ENCODE results near the gene INSYN1. TPM values are rescaled to one million over a fixed set of nuclear protein-coding genes. Genes with fewer than 3 reads are reported as not detected.
"Not testable (repeated sequence)": the region's sequence is repeated elsewhere in the genome, so short reads cannot be mapped to it uniquely, and the experiment has no call there.

The INSYN1 gene
- total and polyA plus RNA-seq, 2 of the 13 experiments (the other 11 are each of a cell fraction or from before 2014, with no cell fraction given), result not detected

DNA sequence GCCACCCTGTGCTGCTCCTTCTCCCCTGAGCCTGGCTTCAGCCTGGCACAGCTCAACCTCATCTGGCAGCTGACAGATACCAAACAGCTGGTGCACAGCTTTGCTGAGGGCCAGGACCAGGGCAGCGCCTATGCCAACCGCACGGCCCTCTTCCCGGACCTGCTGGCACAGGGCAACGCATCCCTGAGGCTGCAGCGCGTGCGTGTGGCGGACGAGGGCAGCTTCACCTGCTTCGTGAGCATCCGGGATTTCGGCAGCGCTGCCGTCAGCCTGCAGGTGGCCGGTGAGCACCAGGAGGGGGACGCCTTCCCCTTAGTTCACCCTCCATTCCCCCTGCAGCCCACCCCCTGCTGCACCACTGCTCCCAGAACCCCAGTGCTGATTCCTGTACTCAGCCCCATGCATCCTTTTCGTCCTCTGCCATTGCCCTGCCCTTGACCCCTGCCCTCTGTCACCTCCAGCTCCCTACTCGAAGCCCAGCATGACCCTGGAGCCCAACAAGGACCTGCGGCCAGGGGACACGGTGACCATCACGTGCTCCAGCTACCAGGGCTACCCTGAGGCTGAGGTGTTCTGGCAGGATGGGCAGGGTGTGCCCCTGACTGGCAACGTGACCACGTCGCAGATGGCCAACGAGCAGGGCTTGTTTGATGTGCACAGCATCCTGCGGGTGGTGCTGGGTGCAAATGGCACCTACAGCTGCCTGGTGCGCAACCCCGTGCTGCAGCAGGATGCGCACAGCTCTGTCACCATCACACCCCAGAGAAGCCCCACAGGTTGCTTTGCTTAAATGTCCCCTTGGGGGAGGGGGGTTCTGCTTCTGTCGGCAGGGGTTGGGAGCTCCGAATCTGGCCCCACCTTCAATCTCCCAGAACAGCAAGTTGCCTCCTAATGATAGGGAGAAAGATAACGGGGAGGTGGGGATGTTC lies 50.6 kb downstream of the INSYN1 start:
- ATAC-seq; H3K4me2 ChIP-seq (ENCODE audit: low read depth, low read length); BruUV-seq (replicated peaks); H3K27ac ChIP-seq (ENCODE audit: extremely low read length, insufficient read depth, low read length); H4K20me1 ChIP-seq (ENCODE audit: insufficient read depth, low read length); H3K27me3 ChIP-seq (ENCODE audit: control insufficient read depth in 1 of 2, insufficient read depth in 2 of 2, low read length in 2 of 2); H3K79me2 ChIP-seq (ENCODE audit: insufficient read depth, low read length); DNase-seq (ENCODE audit: low spot score); POLR2A ChIA-PET; H3K4me1 ChIP-seq (ENCODE audit: insufficient read depth, low read length); H3K4me3 ChIP-seq (replicated peaks in 1 of 3; ENCODE audit: insufficient read depth in 1 of 3, low read depth in 2 of 3, low read length in 3 of 3); FAIRE-seq; H3K9me3 ChIP-seq (ENCODE audit: low read length); H2AFZ ChIP-seq (ENCODE audit: low read length); H3K9ac ChIP-seq (ENCODE audit: insufficient read depth, low read depth, low read length): not testable (repeated sequence)
- CTCF ChIA-PET (ENCODE audit: low intra/inter-chr PET ratio, low total read pairs), result interaction anchor here (1.6 kb wide), 1 partner anchor 25 kb away, joined by 4 read pairs; no protein-coding TSS in a partner anchor
- H3K36me3 ChIP-seq (replicated peaks in 1 of 2; ENCODE audit: control insufficient read depth in 1 of 2, insufficient read depth in 2 of 2, low read length in 2 of 2), result peaks cover 9 to 30% of the 10 kb centered on the region in 2 experiments; a peak in 4 of 5 replicates
- in situ Hi-C loops (cut with HindIII; ENCODE audit: extremely low pct_ligation_motif_present, low pct_unique_long_range_greater_than_20kb), result loop anchor here (10.0 kb wide), 1 partner anchor 398 kb away; no protein-coding TSS in a partner anchor
- WGBS (ENCODE audit: low lambda C conversion rate), result 91% methylated on average over 7 of the region's 33 CpGs
- intact Hi-C loops (cut with micrococcal nuclease; ENCODE audit: unreplicated experiment), result loop anchor here (5.0 kb wide), 1 partner anchor 65 kb away; no protein-coding TSS in a partner anchor

DNA sequence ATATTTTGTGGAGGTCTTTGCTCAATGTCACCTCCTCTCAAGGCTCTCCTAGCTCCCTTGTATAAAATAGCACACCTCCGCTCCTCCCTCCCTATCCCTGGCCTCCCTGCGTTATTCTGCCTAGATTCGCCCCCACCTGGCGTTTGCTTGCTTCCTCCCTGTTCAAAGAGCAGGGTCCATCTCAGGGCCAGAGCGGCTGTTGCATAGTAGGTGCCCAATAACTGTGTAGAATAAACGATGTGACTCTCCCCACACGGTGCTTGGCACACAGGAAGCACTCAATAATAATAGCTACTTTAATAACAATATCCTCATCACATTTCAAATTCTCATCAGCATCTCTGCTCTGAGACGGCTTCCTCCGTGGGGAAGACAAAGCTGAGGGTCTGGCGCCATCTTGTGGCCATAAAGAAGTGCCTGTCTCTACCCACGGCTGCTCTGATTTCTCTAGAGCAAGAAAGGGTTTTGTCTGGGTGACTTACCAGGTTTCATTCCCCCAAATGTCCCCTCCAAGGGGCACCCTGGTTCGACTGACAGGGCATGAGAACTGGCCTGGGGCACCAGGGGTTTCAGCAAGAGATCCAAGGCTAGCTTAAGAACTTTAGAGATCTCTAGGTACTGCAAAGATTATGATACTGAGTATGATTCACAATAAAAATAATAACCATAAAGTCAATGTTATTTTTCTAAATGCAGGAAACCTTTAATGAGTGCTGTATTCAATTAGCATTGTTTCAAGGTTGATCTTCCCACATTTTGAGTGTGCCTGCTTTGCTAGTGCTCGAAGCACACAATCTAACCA lies 52.9 kb downstream of the INSYN1 start:
- BruUV-seq (replicated peaks), result no TSS peak
- Histone ChIP-seq H3K9me3 (ENCODE audit: low read length) (no peaks in the 10 kb centered on the region), H3K27ac (ENCODE audit: extremely low read length, insufficient read depth, low read length) (no peak overlapping the region), H3K4me2 (ENCODE audit: low read depth, low read length) (no peak overlapping the region), H2AFZ (ENCODE audit: low read length) (no peak overlapping the region), H3K4me3 (replicated peaks in 1 of 3; ENCODE audit: insufficient read depth in 1 of 3, low read depth in 2 of 3, low read length in 3 of 3) (no peak overlapping the region), H4K20me1 (ENCODE audit: insufficient read depth, low read length) (peaks cover 13% of the 10 kb centered on the region; the same call in 1 of the 2 replicates), H3K9ac (ENCODE audit: insufficient read depth, low read depth, low read length) (no peak overlapping the region), H3K36me3 (replicated peaks in 1 of 2; ENCODE audit: control insufficient read depth in 1 of 2, insufficient read depth in 2 of 2, low read length in 2 of 2) (peaks cover 6 to 16% of the 10 kb centered on the region in 2 experiments; a peak in 4 of 5 replicates), H3K4me1 (ENCODE audit: insufficient read depth, low read length) (peaks cover 9% of the 10 kb centered on the region), H3K79me2 (ENCODE audit: insufficient read depth, low read length) (peaks cover 9% of the 10 kb centered on the region), H3K27me3 (ENCODE audit: control insufficient read depth in 1 of 2, insufficient read depth in 2 of 2, low read length in 2 of 2) (no peaks in the 10 kb centered on the region)
- intact Hi-C loops (cut with micrococcal nuclease; ENCODE audit: unreplicated experiment) (loop anchor here (1.0 to 5.0 kb wide), 3 partner anchors 23 to 140 kb away; no protein-coding TSS in a partner anchor), in situ Hi-C loops (cut with HindIII; ENCODE audit: extremely low pct_ligation_motif_present, low pct_unique_long_range_greater_than_20kb) (loop anchor here (10.0 kb wide), 1 partner anchor 395 kb away; no protein-coding TSS in a partner anchor)
- FAIRE-seq (peak; percentile 63), DNase-seq (ENCODE audit: low spot score) (peak; percentile 65), ATAC-seq (peak; percentile 78)
- WGBS (ENCODE audit: low lambda C conversion rate), result 33% methylated on average over 10 of the region's 13 CpGs
- ChIA-PET POLR2A (no interaction called here), CTCF (ENCODE audit: low intra/inter-chr PET ratio, low total read pairs) (interaction anchor here (0.8 to 2.6 kb wide), 7 partner anchors 12 to 394 kb away, joined by 3 to 69 read pairs (median 11); partner anchors contain the start of gene CD276)
- TF ChIP-seq XRCC5 (optimal IDR thresholded peaks at IDR 0.05; ENCODE audit: low read length) (peak; percentile 60), ASH2L (IDR thresholded peaks at IDR 0.05; ENCODE audit: insufficient read length, low read depth, low read length) (peak; percentile 27), HNF4A (CRISPR knock-in tag; IDR thresholded peaks at IDR 0.05) (peak; percentile 40; the same call in 1 of the 2 replicates), STAG1 (CRISPR knock-in tag; IDR thresholded peaks at IDR 0.05) (peak; percentile 92), SMC3 (IDR thresholded peaks at IDR 0.05; ENCODE audit: low read length) (peak; percentile 95), RAD21 (CRISPR knock-in tag; IDR thresholded peaks at IDR 0.05) (peak; percentile 91), RBM22 (optimal IDR thresholded peaks at IDR 0.05; ENCODE audit: low read length) (peak; percentile 64), NCOR1 (IDR thresholded peaks at IDR 0.05; ENCODE audit: borderline replicate concordance, low read length) (0 out of 2 replicates have a peak, but pooled peaks have one; percentile 27)
- TF ChIP-seq, protein P1, sequence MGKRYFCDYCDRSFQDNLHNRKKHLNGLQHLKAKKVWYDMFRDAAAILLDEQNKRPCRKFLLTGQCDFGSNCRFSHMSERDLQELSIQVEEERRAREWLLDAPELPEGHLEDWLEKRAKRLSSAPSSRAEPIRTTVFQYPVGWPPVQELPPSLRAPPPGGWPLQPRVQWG (CRISPR knock-in tag; IDR thresholded peaks at IDR 0.05; ENCODE audit: borderline replicate concordance, low read depth), result no peak
- TF ChIP-seq, protein P2, sequence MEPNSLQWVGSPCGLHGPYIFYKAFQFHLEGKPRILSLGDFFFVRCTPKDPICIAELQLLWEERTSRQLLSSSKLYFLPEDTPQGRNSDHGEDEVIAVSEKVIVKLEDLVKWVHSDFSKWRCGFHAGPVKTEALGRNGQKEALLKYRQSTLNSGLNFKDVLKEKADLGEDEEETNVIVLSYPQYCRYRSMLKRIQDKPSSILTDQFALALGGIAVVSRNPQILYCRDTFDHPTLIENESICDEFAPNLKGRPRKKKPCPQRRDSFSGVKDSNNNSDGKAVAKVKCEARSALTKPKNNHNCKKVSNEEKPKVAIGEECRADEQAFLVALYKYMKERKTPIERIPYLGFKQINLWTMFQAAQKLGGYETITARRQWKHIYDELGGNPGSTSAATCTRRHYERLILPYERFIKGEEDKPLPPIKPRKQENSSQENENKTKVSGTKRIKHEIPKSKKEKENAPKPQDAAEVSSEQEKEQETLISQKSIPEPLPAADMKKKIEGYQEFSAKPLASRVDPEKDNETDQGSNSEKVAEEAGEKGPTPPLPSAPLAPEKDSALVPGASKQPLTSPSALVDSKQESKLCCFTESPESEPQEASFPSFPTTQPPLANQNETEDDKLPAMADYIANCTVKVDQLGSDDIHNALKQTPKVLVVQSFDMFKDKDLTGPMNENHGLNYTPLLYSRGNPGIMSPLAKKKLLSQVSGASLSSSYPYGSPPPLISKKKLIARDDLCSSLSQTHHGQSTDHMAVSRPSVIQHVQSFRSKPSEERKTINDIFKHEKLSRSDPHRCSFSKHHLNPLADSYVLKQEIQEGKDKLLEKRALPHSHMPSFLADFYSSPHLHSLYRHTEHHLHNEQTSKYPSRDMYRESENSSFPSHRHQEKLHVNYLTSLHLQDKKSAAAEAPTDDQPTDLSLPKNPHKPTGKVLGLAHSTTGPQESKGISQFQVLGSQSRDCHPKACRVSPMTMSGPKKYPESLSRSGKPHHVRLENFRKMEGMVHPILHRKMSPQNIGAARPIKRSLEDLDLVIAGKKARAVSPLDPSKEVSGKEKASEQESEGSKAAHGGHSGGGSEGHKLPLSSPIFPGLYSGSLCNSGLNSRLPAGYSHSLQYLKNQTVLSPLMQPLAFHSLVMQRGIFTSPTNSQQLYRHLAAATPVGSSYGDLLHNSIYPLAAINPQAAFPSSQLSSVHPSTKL (CRISPR knock-in tag; IDR thresholded peaks at IDR 0.05), result peak; percentile 18; the same call in 1 of the 2 replicates

Measured in HepG2 (cell line).